ENCODE measurements around the gene STX10. TPM values are rescaled to one million over a fixed set of nuclear protein-coding genes. Genes with fewer than 3 reads are reported as not detected.

The STX10 gene
- total RNA-seq, 1 donor from 2014 or later, result 70.2 TPM

DNA sequence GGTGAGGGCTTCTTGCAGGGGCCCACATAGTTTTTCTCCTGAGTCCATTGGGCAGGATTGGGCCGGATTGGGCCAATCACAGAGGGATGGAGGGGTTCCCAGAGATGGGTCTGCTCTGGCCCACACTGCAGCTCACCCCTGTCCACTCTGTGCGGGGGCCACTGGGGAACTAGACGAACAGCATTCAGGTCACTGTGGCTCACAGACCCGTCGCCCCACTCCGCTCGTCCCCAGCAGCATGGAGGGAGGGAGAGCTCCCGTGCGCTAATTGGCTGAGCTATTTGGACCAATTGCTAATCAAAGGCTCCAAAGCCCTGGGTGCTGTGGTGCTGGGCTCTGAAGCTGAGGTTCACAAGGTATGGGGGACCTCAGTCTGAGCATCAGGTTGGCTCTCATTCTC lies 20.8 kb downstream of the STX10 start:
- no peak for DNase-seq (ENCODE audit: low read depth)
- TF ChIP-seq, protein P1, sequence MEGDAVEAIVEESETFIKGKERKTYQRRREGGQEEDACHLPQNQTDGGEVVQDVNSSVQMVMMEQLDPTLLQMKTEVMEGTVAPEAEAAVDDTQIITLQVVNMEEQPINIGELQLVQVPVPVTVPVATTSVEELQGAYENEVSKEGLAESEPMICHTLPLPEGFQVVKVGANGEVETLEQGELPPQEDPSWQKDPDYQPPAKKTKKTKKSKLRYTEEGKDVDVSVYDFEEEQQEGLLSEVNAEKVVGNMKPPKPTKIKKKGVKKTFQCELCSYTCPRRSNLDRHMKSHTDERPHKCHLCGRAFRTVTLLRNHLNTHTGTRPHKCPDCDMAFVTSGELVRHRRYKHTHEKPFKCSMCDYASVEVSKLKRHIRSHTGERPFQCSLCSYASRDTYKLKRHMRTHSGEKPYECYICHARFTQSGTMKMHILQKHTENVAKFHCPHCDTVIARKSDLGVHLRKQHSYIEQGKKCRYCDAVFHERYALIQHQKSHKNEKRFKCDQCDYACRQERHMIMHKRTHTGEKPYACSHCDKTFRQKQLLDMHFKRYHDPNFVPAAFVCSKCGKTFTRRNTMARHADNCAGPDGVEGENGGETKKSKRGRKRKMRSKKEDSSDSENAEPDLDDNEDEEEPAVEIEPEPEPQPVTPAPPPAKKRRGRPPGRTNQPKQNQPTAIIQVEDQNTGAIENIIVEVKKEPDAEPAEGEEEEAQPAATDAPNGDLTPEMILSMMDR (IDR thresholded peaks at IDR 0.05; ENCODE audit: insufficient read depth, low read length, poor library complexity, severe bottlenecking), result no peak
- no peak overlapping the region for H3K4me3 ChIP-seq (ENCODE audit: low read depth, low read length)
- H3K27me3 ChIP-seq (ENCODE audit: control insufficient read depth, insufficient read depth, low read length), result no peaks in the 10 kb centered on the region
- no peaks in the 10 kb centered on the region for H3K36me3 ChIP-seq (ENCODE audit: control insufficient read depth, insufficient read depth, low read length)

- TF ChIP-seq, protein P1 (IDR thresholded peaks at IDR 0.05; ENCODE audit: insufficient read depth, low read length, poor library complexity, severe bottlenecking), result no peak
- DNase-seq (ENCODE audit: low read depth), result no peak
- no peaks in the 10 kb centered on the region for H3K36me3 ChIP-seq (ENCODE audit: control insufficient read depth, insufficient read depth, low read length)
- H3K27me3 ChIP-seq (ENCODE audit: control insufficient read depth, insufficient read depth, low read length), result no peaks in the 10 kb centered on the region
- no peak overlapping the region for H3K4me3 ChIP-seq (ENCODE audit: low read depth, low read length)
These were observed 21.6 kb downstream of the STX10 start for GRCh38 chr19:13128583-13128982.

DNA sequence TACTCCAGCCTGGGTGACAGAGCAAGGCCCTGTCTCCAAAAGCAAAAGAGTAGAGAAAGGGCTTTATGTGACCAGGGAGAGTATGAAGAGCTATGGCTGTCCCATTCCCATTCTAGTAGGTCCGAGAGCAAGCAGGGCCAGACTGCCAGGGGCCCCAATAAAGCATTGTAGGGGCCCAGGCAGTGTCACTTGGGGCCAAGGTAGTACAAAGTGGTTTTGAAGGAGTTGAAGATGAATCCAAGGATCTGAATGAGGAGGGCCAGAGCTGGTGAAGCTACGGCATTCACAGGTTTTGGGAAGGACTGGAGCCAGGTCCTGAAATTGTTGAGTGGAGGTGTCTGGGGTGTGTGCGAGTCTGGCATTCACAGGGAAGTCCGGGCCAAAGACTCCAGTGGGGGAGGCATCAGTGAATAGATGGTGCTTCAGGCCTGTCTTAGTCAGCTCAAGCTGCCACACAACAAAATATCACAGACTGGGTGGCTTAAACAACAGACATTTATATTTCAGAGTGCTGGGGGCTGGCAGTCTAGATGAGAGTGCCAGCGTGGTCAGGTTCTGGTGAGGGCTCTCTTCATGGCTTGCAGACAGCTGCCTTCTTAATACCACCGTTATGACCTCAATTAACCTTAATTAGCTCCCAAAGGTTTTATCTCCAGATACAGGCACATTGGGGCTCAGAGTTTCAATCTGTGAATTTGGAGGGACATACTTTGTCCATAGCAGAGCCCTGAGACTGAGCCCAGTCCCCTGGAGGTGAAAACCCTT lies 22.2 kb downstream of the STX10 start:
- H3K36me3 ChIP-seq (ENCODE audit: control insufficient read depth, insufficient read depth, low read length), result no peaks in the 10 kb centered on the region
- H3K27me3 ChIP-seq (ENCODE audit: control insufficient read depth, insufficient read depth, low read length), result no peaks in the 10 kb centered on the region
- no peak for DNase-seq (ENCODE audit: low read depth)
- no peak overlapping the region for H3K4me3 ChIP-seq (ENCODE audit: low read depth, low read length)
- TF ChIP-seq, protein P1 (IDR thresholded peaks at IDR 0.05; ENCODE audit: insufficient read depth, low read length, poor library complexity, severe bottlenecking), result no peak

- no peaks in the 10 kb centered on the region for H3K36me3 ChIP-seq (ENCODE audit: control insufficient read depth, insufficient read depth, low read length)
- TF ChIP-seq, protein P1 (IDR thresholded peaks at IDR 0.05; ENCODE audit: insufficient read depth, low read length, poor library complexity, severe bottlenecking), result no peak
- DNase-seq (ENCODE audit: low read depth), result no peak
- H3K4me3 ChIP-seq (ENCODE audit: low read depth, low read length), result no peak overlapping the region
- no peaks in the 10 kb centered on the region for H3K27me3 ChIP-seq (ENCODE audit: control insufficient read depth, insufficient read depth, low read length)
These were observed 23.1 kb downstream of the STX10 start for GRCh38 chr19:13127051-13127450.

DNA sequence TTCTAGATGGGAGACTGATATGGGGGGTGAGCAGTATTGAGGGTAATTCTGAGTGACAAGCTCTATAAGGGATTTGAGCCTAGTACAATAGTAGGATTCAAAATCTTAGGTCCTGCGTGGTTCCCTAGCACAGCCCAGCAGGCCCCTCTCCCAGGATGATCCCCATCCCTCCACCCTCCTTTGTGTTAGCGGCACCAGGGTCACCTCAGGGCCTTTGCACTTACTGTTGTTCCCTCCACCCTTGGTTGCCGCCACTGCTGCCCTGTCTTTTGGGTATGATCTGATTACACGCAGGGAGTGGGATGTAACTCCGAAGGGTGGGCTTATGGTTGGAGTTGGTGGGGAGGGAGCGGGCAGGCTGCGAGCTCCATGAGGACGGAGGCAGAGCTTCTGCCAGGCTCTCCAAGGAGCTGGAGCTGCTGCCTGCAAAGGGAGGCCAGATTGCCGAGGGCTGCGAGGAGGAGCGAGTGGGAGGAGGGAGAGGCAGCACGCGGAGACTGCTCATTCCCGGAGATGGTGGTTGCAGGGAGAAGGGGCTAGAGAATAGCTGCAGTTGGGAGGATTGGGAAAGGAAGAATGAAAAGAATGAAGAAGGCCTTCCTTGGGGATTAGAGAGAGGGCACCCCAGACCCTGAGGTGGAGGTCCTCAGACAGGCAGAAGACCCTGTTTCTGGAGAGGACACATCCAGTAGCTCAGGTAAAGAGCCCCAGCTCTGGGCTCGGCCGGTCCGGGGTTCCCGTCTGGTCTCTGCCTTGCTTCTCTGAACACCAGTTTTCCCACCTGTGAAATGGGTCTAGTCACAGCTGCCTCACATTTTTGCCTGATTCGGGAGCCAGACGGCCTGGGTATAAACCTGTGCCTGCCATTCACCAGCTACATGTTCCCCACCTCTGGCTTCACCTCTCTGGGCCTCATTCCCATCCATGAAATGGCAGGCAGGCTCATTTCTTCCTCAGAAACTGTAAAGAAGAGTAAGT lies 26.9 kb downstream of the STX10 start:
- Histone ChIP-seq H3K4me3 (ENCODE audit: low read depth, low read length) (no peak overlapping the region), H3K36me3 (ENCODE audit: control insufficient read depth, insufficient read depth, low read length) (no peaks in the 10 kb centered on the region), H3K27me3 (ENCODE audit: control insufficient read depth, insufficient read depth, low read length) (no peaks in the 10 kb centered on the region)
- TF ChIP-seq, protein P1 (IDR thresholded peaks at IDR 0.05; ENCODE audit: insufficient read depth, low read length, poor library complexity, severe bottlenecking), result no peak
- no peak for DNase-seq (ENCODE audit: low read depth)

Measured in kidney epithelial cell (primary cell).